K562 (cell line): Measurements from ENCODE around the gene KRTAP4-12. TPM values are rescaled to one million over a fixed set of nuclear protein-coding genes. Genes with fewer than 3 reads are reported as not detected.

ENCODE experiments used
- ATAC-seq: fragments of 200-7000 bp; cut with Tn5 transposase; 3 replicates; pipeline ENCODE4 v1.9.1; 2020; ENCODE audit warnings: moderate library complexity
- BruUV-seq: library from RNA; stranded (reverse); fragments of 400-500 nt; replicated peaks from 2 replicates; lab custom pipeline; 2021; lab: Mats Ljungman, UMichigan
- CTCF ChIA-PET: fragments of 300-600 bp; formaldehyde crosslinking; extraction: SDS; loops from one replicate; lab custom pipeline; 2021; ENCODE audit warnings: low intra/inter-chr PET ratio; lab: Yijun Ruan, JAX
- POLR2A ChIA-PET: fragments of 300-600, 350-650 bp; sonication (Branson Sonifier 250); formaldehyde crosslinking; extraction: SDS; loops from one replicate; lab custom pipeline; 2021; ENCODE audit warnings: antibody characterized with exemption, inconsistent platforms; lab: Yijun Ruan, JAX
- DNase-seq, 4 experiments: peaks; one replicate each; pipeline versions ENCODE4 v3.0.0 to v3.0.0-alpha.2; 2011 to 2018; ENCODE audit warnings: low spot score in 3 of 4, mixed read lengths in 3 of 4; ENCODE audit errors: extremely low read depth in 1 of 4
- FAIRE-seq: peaks from 2 replicates; lab custom pipeline; 2011; peaks lifted over from hg19 to GRCh38; lab: Jason Lieb, UNC
- H2AFZ ChIP-seq: 2 replicates; pipeline ENCODE4 v1.6.0; 2011; ENCODE audit warnings: low read depth, low read length, control low read depth, inconsistent platforms
- H3K27ac ChIP-seq: fragments of 200-600 bp; 3 replicates; pipeline ENCODE4 v1.8.0; 2011; ENCODE audit warnings: low read depth, mild to moderate bottlenecking, control low read depth, inconsistent platforms, low read length, moderate library complexity, mixed read lengths; ENCODE audit errors: extremely low read depth
- H3K27me3 ChIP-seq, 2 experiments: fragments of 300-600 bp in 1 of 2; 2 replicates in 1 of 2; 3 replicates in 1 of 2; pipeline versions ENCODE4 v1.6.0 to v1.8.0; 2011; ENCODE audit warnings: inconsistent platforms in 2 of 2, low read length in 2 of 2, mild to moderate bottlenecking in 1 of 2, mixed read lengths in 1 of 2, moderate library complexity in 1 of 2; ENCODE audit not compliant: control insufficient read depth in 2 of 2, insufficient read depth in 2 of 2
- H3K36me3 ChIP-seq: fragments of 300-600 bp; 3 replicates; pipeline ENCODE4 v1.8.0; 2011; ENCODE audit warnings: mild to moderate bottlenecking, low read length, inconsistent platforms; ENCODE audit not compliant: control insufficient read depth, insufficient read depth
- H3K4me1 ChIP-seq, 2 experiments: fragments of 200-600 bp in 1 of 2; replicated peaks in 1 of 2; 2 replicates in 1 of 2; 3 replicates in 1 of 2; pipeline versions ENCODE4 v1.5.1 to v1.8.0; 2011; ENCODE audit warnings: inconsistent platforms in 2 of 2, low read length in 2 of 2, mild to moderate bottlenecking in 1 of 2, mixed read lengths in 1 of 2, moderate library complexity in 1 of 2; ENCODE audit not compliant: control insufficient read depth in 2 of 2, insufficient read depth in 2 of 2
- H3K4me2 ChIP-seq: 2 replicates; pipeline ENCODE4 v1.6.1; 2011; ENCODE audit warnings: low read length, control low read depth, inconsistent platforms, mixed read lengths; ENCODE audit not compliant: insufficient read depth
- H3K4me3 ChIP-seq: fragments of 200-600 bp; sonication (generic), shearing (Covaris generic); 2 replicates; pipeline ENCODE4 v1.5.1; 2016; ENCODE audit warnings: control low read depth, inconsistent platforms
- H3K79me2 ChIP-seq: fragments of 200-600 bp; 3 replicates; pipeline ENCODE4 v1.8.0; 2011; ENCODE audit warnings: low read length, inconsistent platforms; ENCODE audit not compliant: control insufficient read depth, insufficient read depth
- H3K9ac ChIP-seq, 2 experiments: 2 replicates each; pipeline versions ENCODE4 v1.6.0 to v1.6.1; 2011; ENCODE audit warnings: low read depth in 2 of 2, low read length in 2 of 2, control low read depth in 1 of 2, inconsistent platforms in 1 of 2, mild to moderate bottlenecking in 1 of 2, mixed read lengths in 1 of 2; ENCODE audit not compliant: insufficient read depth in 1 of 2
- H3K9me1 ChIP-seq: one replicate; pipeline ENCODE4 v1.6.0; 2011; ENCODE audit warnings: inconsistent platforms, mild to moderate bottlenecking, low read length, moderate library complexity; ENCODE audit not compliant: control insufficient read depth, insufficient read depth
- H3K9me3 ChIP-seq: replicated peaks from 2 replicates; pipeline ENCODE4 v1.5.1; 2011; ENCODE audit warnings: low read depth, low read length, inconsistent platforms; ENCODE audit not compliant: control insufficient read depth, insufficient read depth
- H4K20me1 ChIP-seq: replicated peaks from 2 replicates; pipeline ENCODE4 v1.6.1; 2011; ENCODE audit warnings: low read length, inconsistent platforms, mixed read lengths; ENCODE audit not compliant: control insufficient read depth, insufficient read depth
- ARHGAP35 ChIP-seq: fragments of 450-650 bp; IDR thresholded peaks from 2 replicates; pipeline ENCODE4 v1.6.1; 2018; ENCODE audit not compliant: partially characterized antibody
- CREB1 ChIP-seq, 2 experiments: sonication (generic) in 1 of 2; formaldehyde crosslinking in 1 of 2; IDR thresholded peaks; 2 replicates each; pipeline versions ENCODE4 v1.6.1 to v1.8.0; 2012 to 2022; ENCODE audit warnings: inconsistent platforms in 1 of 2, mild to moderate bottlenecking in 1 of 2, missing genetic modification reagents in 1 of 2, moderate library complexity in 1 of 2
- FOXA1 ChIP-seq: fragments of 450-650 bp; IDR thresholded peaks from 2 replicates; pipeline ENCODE4 v1.6.1; 2016; ENCODE audit warnings: mild to moderate bottlenecking, borderline replicate concordance
- KHSRP ChIP-seq: fragments of 450-650 bp; IDR thresholded peaks from 2 replicates; pipeline ENCODE4 v1.6.1; 2017
- PHB2 ChIP-seq: fragments of 450-650 bp; IDR thresholded peaks from 2 replicates; pipeline ENCODE4 v1.6.1; 2017; ENCODE audit warnings: low read depth
- PYGO2 ChIP-seq: fragments of 450-650 bp; IDR thresholded peaks from 2 replicates; pipeline ENCODE4 v1.6.1; 2016; ENCODE audit warnings: mild to moderate bottlenecking, missing genetic modification characterization, moderate library complexity, missing compliant biosample characterization
- SIX5 ChIP-seq, 2 experiments: IDR thresholded peaks; 2 replicates each; pipeline ENCODE4 v1.6.1; 2011; ENCODE audit warnings: low read length in 2 of 2, borderline replicate concordance in 1 of 2, low read depth in 1 of 2, mild to moderate bottlenecking in 1 of 2, moderate library complexity in 1 of 2; ENCODE audit not compliant: insufficient read depth in 1 of 2
- TSC22D4 ChIP-seq: fragments of 450-650 bp; IDR thresholded peaks from 2 replicates; pipeline ENCODE4 v1.6.1; 2016; ENCODE audit warnings: missing genetic modification characterization, missing biosample characterization, control low read depth
- WGBS: fragments of 100-300 bp; shearing (Covaris generic); methylation state at CpG from one replicate; pipeline ENCODE4 v1.1.6; 2016; ENCODE audit warnings: low coverage, mixed read lengths; ENCODE audit not compliant: insufficient coverage; ENCODE audit errors: missing lambda C conversion rate; 5-methylcytosine and 5-hydroxymethylcytosine counted together
- in situ Hi-C: fragments of 300-500 bp; cut with MboI; formaldehyde crosslinking; loops from 4 replicates; pipeline ENCODE4 v1.15.0; 2018; ENCODE audit warnings: inconsistent platforms, mixed read lengths
- intact Hi-C: fragments of 100-400 bp; cut with micrococcal nuclease; formaldehyde crosslinking; loops from 2 replicates; pipeline ENCODE4 v1.14.2; 2022
- polyA plus RNA-seq, 8 experiments: library from polyadenylated mRNA; depleted of rRNA in 4 of 8; stranded (reverse) in 5 of 8; unstranded in 3 of 8; fragments of >200 nt; fragmentation: Nextera tagmentation in 2 of 8; fragmentation: Illumina TruSeq in 1 of 8; extraction: Ambion mirVana in 2 of 8; extraction: Trizol in 1 of 8; gene quantifications; 2 replicates each; pipeline versions ENCODE4 v1.2.1 to v1.2.3, GENCODE V29; 2011 to 2014; ENCODE audit warnings: inconsistent platforms in 1 of 8, missing spikeins in 1 of 8
- total RNA-seq, 7 experiments: library from RNA; depleted of rRNA in 6 of 7; stranded (reverse); fragments of >200 nt in 6 of 7; fragmentation: Illumina TruSeq in 2 of 7; extraction: Trizol in 2 of 7; gene quantifications; 2 replicates each; pipeline versions ENCODE4 v1.2.1 to v1.2.3, GENCODE V29; 2011 to 2021; ENCODE audit warnings: low replicate concordance in 1 of 7
- TF ChIP-seq, protein P1 (sequence below): fragments of 450-650 bp; formaldehyde crosslinking; IDR thresholded peaks from 2 replicates; pipeline ENCODE4 v1.4.0; 2022; ENCODE audit warnings: missing genetic modification characterization

Gene KRTAP4-12
- total and polyA plus RNA-seq, 9 of the 15 experiments (the other 6 are each of a cell fraction or from before 2014, with no cell fraction given) = not detected

GRCh38 chr17:41103896-41104295, 20.1 kb downstream of the KRTAP4-12 start:
- in situ Hi-C loops = no loop called here
- POLR2A ChIA-PET = no interaction called here
- 0% methylated on average over 1 of the region's 1 CpG for WGBS
- no peak for TF ChIP-seq PYGO2 (tag)
- TF ChIP-seq, all 486 proteins: peak for 0
- intact Hi-C loops = no loop called here
- Histone ChIP-seq H3K4me1 (no peaks in the 10 kb centered on the region), H3K79me2 (no peaks in the 10 kb centered on the region), H3K36me3 (no peaks in the 10 kb centered on the region), H3K4me2 (no peak overlapping the region), H3K4me3 (no peak overlapping the region), H3K27ac (no peak overlapping the region), H4K20me1 (no peaks in the 10 kb centered on the region), H3K9me1 (no peaks in the 10 kb centered on the region), H3K27me3 (no peaks in the 10 kb centered on the region), H2AFZ (no peak overlapping the region), H3K9ac (no peak overlapping the region), H3K9me3 (no peaks in the 10 kb centered on the region)
- CTCF ChIA-PET = no interaction called here
- no peak for DNase-seq
- no TSS peak for BruUV-seq
- ATAC-seq = no peak
- FAIRE-seq = no peak

- BruUV-seq = no TSS peak
- Histone ChIP-seq H3K27ac (no peak within 1 kb of the TSS), H3K36me3 (no peaks in the 10 kb centered on the region), H3K27me3 (0 out of 5 replicates have a peak, but pooled peaks cover 0 to 4% of the 10 kb centered on the region in 2 experiments), H3K4me1 (no peaks in the 10 kb centered on the region), H3K9me3 (no peaks in the 10 kb centered on the region), H3K79me2 (no peaks in the 10 kb centered on the region), H3K9me1 (no peaks in the 10 kb centered on the region), H4K20me1 (no peaks in the 10 kb centered on the region), H3K4me3 (no peak within 1 kb of the TSS), H3K9ac (no peak within 1 kb of the TSS), H2AFZ (no peak within 1 kb of the TSS), H3K4me2 (no peak within 1 kb of the TSS)
- in situ Hi-C loops (no loop called here), intact Hi-C loops (no loop called here)
- DNase-seq (no peak), FAIRE-seq (no peak), ATAC-seq (no peak)
- CTCF ChIA-PET = no interaction called here
- POLR2A ChIA-PET = interaction anchor here (0.9 kb wide), 1 partner anchor 151 kb away, joined by 4 read pairs; no protein-coding TSS in a partner anchor
- 3% methylated on average over 6 of the region's 10 CpGs for WGBS
- TF ChIP-seq TSC22D4 (tag) = no peak
- TF ChIP-seq ARHGAP35 = no peak
- TF ChIP-seq, protein P1, sequence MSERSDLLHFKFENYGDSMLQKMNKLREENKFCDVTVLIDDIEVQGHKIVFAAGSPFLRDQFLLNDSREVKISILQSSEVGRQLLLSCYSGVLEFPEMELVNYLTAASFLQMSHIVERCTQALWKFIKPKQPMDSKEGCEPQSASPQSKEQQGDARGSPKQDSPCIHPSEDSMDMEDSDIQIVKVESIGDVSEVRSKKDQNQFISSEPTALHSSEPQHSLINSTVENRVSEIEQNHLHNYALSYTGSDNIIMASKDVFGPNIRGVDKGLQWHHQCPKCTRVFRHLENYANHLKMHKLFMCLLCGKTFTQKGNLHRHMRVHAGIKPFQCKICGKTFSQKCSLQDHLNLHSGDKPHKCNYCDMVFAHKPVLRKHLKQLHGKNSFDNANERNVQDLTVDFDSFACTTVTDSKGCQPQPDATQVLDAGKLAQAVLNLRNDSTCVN (CRISPR knock-in tag) = no peak
- TF ChIP-seq FOXA1 = no peak
- no peak for TF ChIP-seq KHSRP
- TF ChIP-seq CREB1 (IDR thresholded peaks at IDR 0.05) = no peak
- no peak for TF ChIP-seq CREB1 (CRISPR knock-in tag; IDR thresholded peaks at IDR 0.05)
- TF ChIP-seq SIX5 (IDR thresholded peaks at IDR 0.05; ENCODE audit: borderline replicate concordance in 1 of 2, insufficient read depth in 1 of 2, low read depth in 1 of 2, low read length in 2 of 2) = no peak
- no peak for TF ChIP-seq PHB2
These were observed 22.3 kb downstream of the KRTAP4-12 start, which contains the start of gene KRTAP4-16 for GRCh38 chr17:41101586-41102259. Gene KRTAP4-16, minus strand, starts transcription at chr17:41102209. Its CDS starts 0 bp downstream, at chr17:41102209.
